ENCODE measurements around the gene SPATA7.

The SPATA7 gene

GRCh38 chr14:88421286-88421685 is 35.8 kb downstream of the SPATA7 start:
- no peak for FAIRE-seq

GRCh38 chr14:88422047-88422446 is 36.6 kb downstream of the SPATA7 start:
- FAIRE-seq, result no peak

GRCh38 chr14:88422919-88423650 is 37.6 kb downstream of the SPATA7 start:
- no peak for FAIRE-seq

GRCh38 chr14:88424573-88424972 is 39.1 kb downstream of the SPATA7 start:
- no peak for FAIRE-seq

- FAIRE-seq, result no peak
Observed at GRCh38 chr14:88426271-88426670, 40.8 kb downstream of the SPATA7 start.

GRCh38 chr14:88430976-88431375 is 45.5 kb downstream of the SPATA7 start:
- no peak for FAIRE-seq

- FAIRE-seq, result no peak
Observed at GRCh38 chr14:88437658-88438057, 52.2 kb downstream of the SPATA7 start.

- no peak for FAIRE-seq
Observed at GRCh38 chr14:88439088-88439487, 53.6 kb downstream of the SPATA7 start.

- no peak for FAIRE-seq
Observed at GRCh38 chr14:88452231-88452630, 66.8 kb downstream of the SPATA7 start.

- FAIRE-seq, result no peak
Observed at GRCh38 chr14:88454886-88455285, 69.4 kb downstream of the SPATA7 start.

- FAIRE-seq, result no peak
Observed at GRCh38 chr14:88463318-88463717, 77.9 kb downstream of the SPATA7 start.

GRCh38 chr14:88468406-88468805 is 82.9 kb downstream of the SPATA7 start:
- no peak for FAIRE-seq

- no peak for FAIRE-seq
Observed at GRCh38 chr14:88470542-88471440, 85.3 kb downstream of the SPATA7 start.

- no peak for FAIRE-seq
Observed at GRCh38 chr14:88473791-88474190, 88.3 kb downstream of the SPATA7 start.

- FAIRE-seq, result no peak
Observed at GRCh38 chr14:88476214-88476774, 90.8 kb downstream of the SPATA7 start.

GRCh38 chr14:88476825-88477224 is 91.4 kb downstream of the SPATA7 start:
- FAIRE-seq, result no peak

GRCh38 chr14:88477513-88478250 is 92.2 kb downstream of the SPATA7 start:
- no peak for FAIRE-seq

GRCh38 chr14:88478931-88479330 is 93.5 kb downstream of the SPATA7 start:
- no peak for FAIRE-seq

GRCh38 chr14:88479574-88479987 is 94.1 kb downstream of the SPATA7 start:
- FAIRE-seq, result no peak

- no peak for FAIRE-seq
Observed at GRCh38 chr14:88481059-88481458, 95.6 kb downstream of the SPATA7 start.

GRCh38 chr14:88481794-88482193 is 96.3 kb downstream of the SPATA7 start:
- FAIRE-seq, result no peak

GRCh38 chr14:88482524-88482923 is 97.1 kb downstream of the SPATA7 start:
- FAIRE-seq, result no peak
